Stimulated activated memory B cell treated with anti-CD40 and anti-IgM and Interleukin-4, amounts not matched to agents 10 μg/mL and 1 μg/mL and 100 μg/mL, for 72 hours (primary cell): Measurements from ENCODE around the gene STX8.
"Not testable (repeated sequence)": the region's sequence is repeated elsewhere in the genome, so short reads cannot be mapped to it uniquely, and the experiment has no call there.

ENCODE experiments used
- ATAC-seq: fragments of 150-1000 bp; cut with Tn5 transposase; 2 replicates; pipeline ENCODE4 v1.10.0; 2021
- H3K27ac Mint-ChIP-seq: one replicate; pipeline ENCODE4 v1.8.0; 2022; ENCODE audit warnings: mild to moderate bottlenecking, mixed read lengths
- H3K27me3 Mint-ChIP-seq: one replicate; pipeline ENCODE4 v1.8.0; 2022; ENCODE audit warnings: mixed read lengths
- H3K36me3 Mint-ChIP-seq: one replicate; pipeline ENCODE4 v1.8.0; 2022; ENCODE audit warnings: mixed read lengths
- H3K4me1 Mint-ChIP-seq: one replicate; pipeline ENCODE4 v1.8.0; 2022; ENCODE audit warnings: mixed read lengths
- H3K4me3 Mint-ChIP-seq: one replicate; pipeline ENCODE4 v1.8.0; 2022; ENCODE audit warnings: mild to moderate bottlenecking, moderate library complexity, mixed read lengths
- H3K9me3 Mint-ChIP-seq: one replicate; pipeline ENCODE4 v1.8.0; 2022; ENCODE audit warnings: mixed read lengths

Gene STX8

DNA sequence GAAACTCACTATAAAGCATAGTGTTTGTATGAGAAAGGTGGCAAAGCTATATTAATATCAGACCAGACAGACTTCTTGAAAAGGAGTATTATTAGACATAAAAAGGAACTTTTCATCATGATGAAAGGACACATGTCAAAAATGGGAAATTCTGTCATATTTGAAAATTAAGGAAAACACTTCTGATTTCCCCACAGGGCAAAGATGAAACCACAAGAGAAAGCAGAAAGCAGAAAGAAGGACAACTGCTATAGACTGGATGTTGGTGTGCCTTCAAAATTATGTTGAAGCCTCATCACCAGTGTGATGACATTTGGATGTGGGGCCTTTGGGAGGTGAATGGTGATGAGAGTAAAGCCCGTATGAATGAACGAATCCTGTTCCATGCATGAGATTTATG is 193.0 kb downstream of the STX8 start:
- ATAC-seq, result no peak
- Mint-ChIP-seq H3K27ac (no peak overlapping the region), H3K36me3 (peaks cover 29% of the 10 kb centered on the region), H3K4me3 (no peak overlapping the region), H3K9me3 (no peaks in the 10 kb centered on the region), H3K27me3 (no peaks in the 10 kb centered on the region), H3K4me1 (peaks cover 8% of the 10 kb centered on the region)

DNA sequence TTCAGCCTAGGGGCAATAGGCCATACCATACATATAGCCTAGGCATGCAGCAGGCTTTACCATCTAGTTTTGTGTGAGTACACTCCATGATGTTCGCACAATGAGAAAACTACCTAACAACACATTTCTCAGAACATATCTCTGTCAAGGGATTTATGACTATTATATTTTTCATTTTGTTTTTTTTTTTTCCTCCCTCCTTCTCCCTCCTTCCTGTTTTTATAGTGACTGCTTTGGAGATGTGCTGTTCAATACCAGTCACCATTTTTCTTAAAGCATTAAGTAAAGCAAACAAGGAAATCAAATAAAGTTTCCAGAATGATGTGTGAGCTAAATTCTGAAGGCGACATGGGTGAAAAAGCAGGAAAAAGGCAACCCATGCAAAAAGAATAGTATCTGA is 194.6 kb downstream of the STX8 start:
- no peaks in the 10 kb centered on the region for H3K27me3 Mint-ChIP-seq
- H3K4me3 Mint-ChIP-seq, result no peak overlapping the region
- H3K4me1 Mint-ChIP-seq, result peaks cover 8% of the 10 kb centered on the region
- H3K9me3 Mint-ChIP-seq, result no peaks in the 10 kb centered on the region
- ATAC-seq, result no peak
- no peak overlapping the region for H3K27ac Mint-ChIP-seq
- peaks cover 44% of the 10 kb centered on the region for H3K36me3 Mint-ChIP-seq

DNA sequence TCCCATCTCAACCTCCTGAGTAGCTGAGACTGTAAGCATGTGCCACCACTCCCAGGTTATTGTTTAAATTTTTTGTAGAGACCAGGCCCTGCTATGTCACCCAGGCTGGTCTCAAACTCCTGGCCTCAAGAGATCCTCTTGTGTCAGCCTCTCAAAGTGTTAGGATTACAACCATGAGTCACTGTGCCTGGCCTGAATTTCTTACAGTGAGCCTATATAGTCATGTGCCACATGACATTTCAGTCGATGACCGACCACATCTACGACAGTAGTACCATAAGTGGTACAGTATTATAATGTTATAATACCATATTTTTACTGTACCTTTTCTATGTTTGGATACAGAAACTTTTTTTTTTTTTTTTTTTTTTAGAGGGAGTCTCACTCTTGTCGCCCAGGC is 195.3 kb downstream of the STX8 start:
- H3K9me3 Mint-ChIP-seq, result no peaks in the 10 kb centered on the region
- peaks cover 8% of the 10 kb centered on the region for H3K4me1 Mint-ChIP-seq
- ATAC-seq, result no peak
- H3K4me3 Mint-ChIP-seq, result no peak overlapping the region
- H3K27ac Mint-ChIP-seq, result no peak overlapping the region
- no peaks in the 10 kb centered on the region for H3K27me3 Mint-ChIP-seq
- peaks cover 49% of the 10 kb centered on the region for H3K36me3 Mint-ChIP-seq

DNA sequence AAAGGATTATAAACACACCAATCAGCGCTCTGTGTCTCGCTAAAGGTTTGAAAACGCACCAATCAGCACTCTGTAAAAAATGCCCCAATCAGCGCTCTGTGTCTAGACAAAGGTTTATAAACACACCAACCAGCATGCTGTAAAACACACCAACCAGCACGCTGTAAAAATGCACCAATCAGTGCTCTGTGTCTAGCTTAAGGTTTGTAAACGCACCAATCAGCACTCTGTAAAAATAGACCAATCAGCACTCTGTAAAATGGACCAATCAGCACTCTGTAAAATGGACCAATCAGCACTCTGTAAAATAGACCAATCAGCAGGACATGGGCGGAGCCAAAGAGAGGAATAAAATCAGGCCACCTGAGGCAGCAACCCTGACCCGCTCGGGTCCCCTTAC is 199.4 kb downstream of the STX8 start:
- H3K27me3 Mint-ChIP-seq, ATAC-seq, H3K9me3 Mint-ChIP-seq, H3K27ac Mint-ChIP-seq, H3K4me1 Mint-ChIP-seq, H3K4me3 Mint-ChIP-seq: not testable (repeated sequence)
- peaks cover 36% of the 10 kb centered on the region for H3K36me3 Mint-ChIP-seq

DNA sequence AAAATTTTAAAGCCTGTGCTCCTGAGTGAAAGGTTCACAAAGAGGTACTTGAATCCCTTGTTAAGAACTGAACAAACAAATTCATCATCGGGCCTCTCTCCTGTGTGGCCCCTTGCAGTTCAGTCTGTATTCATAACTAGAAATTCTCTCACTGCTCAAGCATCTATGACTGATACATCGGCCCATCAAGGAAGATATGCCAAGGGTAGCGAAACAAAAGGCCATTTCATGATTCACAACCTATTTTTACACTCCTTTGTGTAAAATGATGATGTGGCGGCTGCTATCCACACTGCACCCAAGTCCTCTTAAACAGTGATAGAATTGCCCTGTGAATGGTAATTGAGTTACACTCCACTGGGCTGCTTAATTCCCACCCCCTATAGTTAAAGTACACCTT is 204.6 kb downstream of the STX8 start:
- peaks cover 23% of the 10 kb centered on the region for H3K4me1 Mint-ChIP-seq
- H3K4me3 Mint-ChIP-seq, result no peak overlapping the region
- H3K27ac Mint-ChIP-seq, result no peak overlapping the region
- peak; percentile 54 for ATAC-seq
- H3K27me3 Mint-ChIP-seq, result no peaks in the 10 kb centered on the region
- no peaks in the 10 kb centered on the region for H3K9me3 Mint-ChIP-seq
- H3K36me3 Mint-ChIP-seq, result peaks cover 22% of the 10 kb centered on the region

DNA sequence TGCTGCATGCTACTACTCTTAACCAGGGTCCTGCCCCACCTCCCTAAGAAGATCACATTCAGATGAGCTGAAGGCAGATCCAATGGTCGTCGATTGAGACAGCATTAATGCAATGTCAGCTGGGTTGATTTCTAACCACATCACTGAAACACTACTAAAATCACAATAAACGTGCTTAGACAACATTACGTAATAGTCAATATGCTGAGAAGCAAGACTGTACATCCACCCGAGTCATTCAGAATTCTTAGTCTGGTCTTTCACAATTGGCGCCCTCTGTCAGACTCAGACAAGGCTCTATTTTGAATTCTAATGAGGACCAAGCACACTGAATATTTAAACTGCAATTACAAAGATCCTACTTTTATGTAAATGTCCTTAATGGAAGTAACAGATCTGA is 205.2 kb downstream of the STX8 start:
- peaks cover 26% of the 10 kb centered on the region for H3K4me1 Mint-ChIP-seq
- no peaks in the 10 kb centered on the region for H3K27me3 Mint-ChIP-seq
- H3K27ac Mint-ChIP-seq, result no peak overlapping the region
- ATAC-seq, result no peak
- H3K9me3 Mint-ChIP-seq, result no peaks in the 10 kb centered on the region
- no peak overlapping the region for H3K4me3 Mint-ChIP-seq
- peaks cover 20% of the 10 kb centered on the region for H3K36me3 Mint-ChIP-seq

DNA sequence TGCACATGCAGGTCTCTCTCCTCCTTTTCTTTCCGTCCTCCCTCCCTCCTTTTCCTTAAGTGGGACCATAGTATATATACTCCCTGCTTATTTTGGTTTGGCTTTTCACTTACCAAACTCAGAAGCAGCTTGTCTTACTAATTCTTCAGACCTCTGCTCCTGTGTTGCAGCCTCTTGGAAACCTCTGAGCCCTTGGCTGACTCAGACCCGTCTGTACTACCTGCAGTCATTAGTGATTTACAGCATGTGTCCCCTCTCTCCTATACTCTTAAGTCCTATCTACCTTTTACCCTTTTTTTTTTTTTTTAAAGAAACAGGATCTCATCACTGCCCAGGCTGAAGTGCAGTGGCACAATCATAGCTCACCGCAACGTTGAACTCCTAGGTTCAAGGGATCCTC is 207.0 kb downstream of the STX8 start:
- no peak overlapping the region for H3K4me3 Mint-ChIP-seq
- peaks cover 36% of the 10 kb centered on the region for H3K4me1 Mint-ChIP-seq
- no peak overlapping the region for H3K27ac Mint-ChIP-seq
- no peak for ATAC-seq
- H3K9me3 Mint-ChIP-seq, result no peaks in the 10 kb centered on the region
- peaks cover 25% of the 10 kb centered on the region for H3K36me3 Mint-ChIP-seq
- no peaks in the 10 kb centered on the region for H3K27me3 Mint-ChIP-seq

DNA sequence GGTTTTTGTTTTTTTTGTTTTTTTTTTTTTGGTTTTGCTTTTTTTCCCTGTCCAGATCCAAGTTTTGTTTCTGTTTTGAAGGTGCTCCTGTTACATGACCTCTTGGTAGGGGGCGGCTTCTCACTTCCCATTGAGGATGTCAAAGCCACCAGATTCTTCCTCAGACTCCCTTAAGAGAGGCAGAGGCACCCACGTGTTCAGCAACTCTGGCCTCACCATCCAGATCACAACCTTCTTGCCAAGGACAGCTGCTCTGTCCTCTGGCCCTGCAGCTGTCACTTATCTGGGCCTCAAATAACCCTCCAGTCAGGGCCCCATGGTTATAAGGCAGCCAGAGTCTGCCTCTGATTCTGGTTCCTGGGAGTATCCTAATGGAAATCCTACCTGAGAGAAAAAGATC is 208.5 kb downstream of the STX8 start:
- ATAC-seq, result no peak
- Mint-ChIP-seq H3K27me3 (no peaks in the 10 kb centered on the region), H3K4me3 (no peak overlapping the region), H3K27ac (no peak overlapping the region), H3K9me3 (no peaks in the 10 kb centered on the region), H3K4me1 (peaks cover 36% of the 10 kb centered on the region), H3K36me3 (peaks cover 25% of the 10 kb centered on the region)

DNA sequence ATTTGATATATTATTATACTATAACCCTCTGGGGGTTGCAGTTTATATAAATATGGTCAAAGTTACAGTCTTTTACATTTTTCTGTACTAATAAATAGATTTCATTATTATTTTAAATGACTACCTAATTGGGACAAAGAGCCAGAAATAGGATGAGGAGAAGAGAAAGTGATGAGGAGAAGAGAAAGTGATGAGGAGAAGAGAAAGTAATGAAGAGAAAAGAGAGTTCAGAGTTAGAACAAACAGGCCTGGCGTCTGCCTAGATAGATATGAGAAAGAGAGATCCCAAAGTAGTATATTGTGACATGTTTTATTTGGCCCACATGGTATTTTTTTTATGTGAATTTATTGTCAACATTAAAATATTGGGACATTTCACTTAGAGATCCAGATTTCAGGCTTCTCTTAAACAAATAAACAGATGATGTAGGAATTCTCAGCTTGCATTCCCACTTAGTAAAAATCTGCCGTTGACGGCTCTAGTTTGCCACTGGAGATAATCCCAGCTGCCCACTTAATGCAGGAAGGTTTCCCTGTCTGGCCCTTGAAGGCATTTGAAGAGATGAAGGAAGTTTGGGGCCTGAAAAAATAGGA is 210.7 kb downstream of the STX8 start:
- Mint-ChIP-seq H3K9me3 (no peaks in the 10 kb centered on the region), H3K36me3 (peaks cover 20% of the 10 kb centered on the region), H3K27me3 (no peaks in the 10 kb centered on the region), H3K27ac (no peak overlapping the region), H3K4me1 (peaks cover 21% of the 10 kb centered on the region), H3K4me3 (no peak overlapping the region)
- no peak for ATAC-seq

DNA sequence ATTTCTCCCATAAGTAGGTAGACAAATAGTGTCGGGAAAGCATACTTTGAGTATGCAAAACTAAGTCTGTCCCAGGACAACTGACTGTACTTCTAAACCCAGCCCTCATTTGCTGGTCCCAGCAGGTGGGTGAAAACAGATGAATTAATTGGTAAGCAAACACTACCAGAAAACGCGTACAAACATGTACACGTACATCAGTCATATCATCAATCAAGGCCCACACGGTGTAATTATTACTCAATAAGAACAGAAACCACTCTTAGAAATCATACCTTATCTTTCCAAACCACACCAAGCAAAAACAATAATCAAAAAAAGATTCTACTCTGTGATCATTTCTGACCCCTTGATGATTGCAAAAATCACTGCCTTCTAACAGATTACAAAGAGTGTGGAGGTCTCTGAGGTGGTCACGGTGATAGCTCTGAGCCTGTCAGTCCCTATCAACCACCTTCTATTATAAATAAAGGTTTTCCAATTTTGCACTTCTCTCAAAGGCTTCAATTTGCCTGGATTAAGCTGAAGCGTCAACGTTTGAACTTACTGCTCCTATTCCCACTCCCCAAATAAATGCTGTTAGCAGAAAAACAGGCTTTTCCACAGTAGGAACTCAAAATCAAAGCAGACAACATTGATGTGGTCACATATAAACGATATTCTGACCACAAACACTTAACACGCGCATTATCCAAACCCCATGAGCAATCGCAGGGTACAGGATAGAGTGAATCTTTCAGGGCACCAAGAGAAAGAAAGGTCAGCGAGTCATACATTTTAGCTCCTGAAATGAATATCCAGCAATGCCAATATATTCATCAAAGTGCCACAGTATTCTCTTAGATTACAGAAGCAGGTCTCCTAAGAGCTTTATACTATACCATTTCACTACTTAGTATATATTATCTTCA is 211.9 kb downstream of the STX8 start:
- Mint-ChIP-seq H3K4me3 (no peak overlapping the region), H3K27me3 (no peaks in the 10 kb centered on the region), H3K27ac (no peak overlapping the region), H3K9me3 (no peaks in the 10 kb centered on the region), H3K4me1 (peaks cover 16% of the 10 kb centered on the region), H3K36me3 (peaks cover 14% of the 10 kb centered on the region)
- no peak for ATAC-seq

DNA sequence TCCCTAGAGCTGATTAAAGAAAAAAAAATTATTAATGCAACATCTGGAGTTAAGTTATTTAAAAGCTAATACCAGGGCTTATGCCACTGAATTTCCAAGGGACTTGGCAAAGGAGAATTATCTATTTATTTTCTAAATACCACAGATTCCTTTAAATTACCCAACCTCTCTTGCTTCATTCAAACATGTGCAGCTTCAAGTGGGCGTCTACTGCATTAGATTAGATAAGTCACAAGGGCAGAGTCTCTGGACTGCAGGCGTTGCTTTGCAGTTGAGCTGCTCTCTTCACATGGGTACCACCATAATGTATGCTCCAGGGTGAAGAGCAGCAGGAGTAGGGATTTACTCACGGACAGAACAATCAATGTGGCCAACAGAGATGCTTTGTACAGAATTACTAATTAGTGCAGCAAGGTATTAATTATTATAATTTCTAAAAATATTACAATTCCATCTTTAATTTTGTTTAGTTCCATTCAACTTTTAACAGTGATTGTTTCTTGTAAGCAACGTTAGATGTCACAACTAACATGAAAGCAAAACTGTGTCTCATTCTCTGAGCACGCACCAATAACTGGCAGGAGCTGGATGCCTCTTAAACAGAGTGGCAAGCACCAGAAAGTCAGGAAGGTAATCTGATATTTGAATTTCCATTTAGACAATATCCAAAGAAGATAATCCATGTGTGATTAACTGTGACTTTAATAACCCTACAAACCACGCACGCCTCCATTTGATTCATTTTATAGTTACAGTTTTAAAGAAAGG is 214.2 kb downstream of the STX8 start:
- Mint-ChIP-seq H3K4me3 (no peak overlapping the region), H3K27me3 (no peaks in the 10 kb centered on the region), H3K9me3 (no peaks in the 10 kb centered on the region), H3K4me1 (peaks cover 24% of the 10 kb centered on the region), H3K36me3 (peaks cover 14% of the 10 kb centered on the region), H3K27ac (no peak overlapping the region)
- no peak for ATAC-seq

DNA sequence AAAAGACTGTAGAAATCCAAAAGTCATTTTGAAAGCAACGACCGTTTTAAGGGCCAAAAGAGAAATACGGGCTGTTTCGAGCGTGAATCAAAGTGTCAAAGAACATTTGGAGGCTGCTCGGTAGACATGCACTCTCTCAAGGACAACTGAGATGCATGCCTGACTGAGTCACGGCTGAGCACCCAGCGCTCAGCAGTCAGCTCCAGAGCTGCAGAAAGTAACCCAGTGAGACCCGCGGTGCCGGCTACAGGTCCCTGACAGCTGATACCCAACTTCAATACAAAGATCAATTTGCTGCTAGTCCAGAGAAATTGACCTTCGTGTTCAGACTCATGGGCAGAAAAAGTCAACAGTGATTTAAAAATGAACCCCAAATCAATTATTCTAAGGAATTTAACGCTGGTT is 214.9 kb downstream of the STX8 start:
- Mint-ChIP-seq H3K9me3 (no peaks in the 10 kb centered on the region), H3K36me3 (peaks cover 14% of the 10 kb centered on the region), H3K27me3 (no peaks in the 10 kb centered on the region), H3K4me1 (peaks cover 29% of the 10 kb centered on the region), H3K4me3 (no peak overlapping the region), H3K27ac (no peak overlapping the region)
- no peak for ATAC-seq

DNA sequence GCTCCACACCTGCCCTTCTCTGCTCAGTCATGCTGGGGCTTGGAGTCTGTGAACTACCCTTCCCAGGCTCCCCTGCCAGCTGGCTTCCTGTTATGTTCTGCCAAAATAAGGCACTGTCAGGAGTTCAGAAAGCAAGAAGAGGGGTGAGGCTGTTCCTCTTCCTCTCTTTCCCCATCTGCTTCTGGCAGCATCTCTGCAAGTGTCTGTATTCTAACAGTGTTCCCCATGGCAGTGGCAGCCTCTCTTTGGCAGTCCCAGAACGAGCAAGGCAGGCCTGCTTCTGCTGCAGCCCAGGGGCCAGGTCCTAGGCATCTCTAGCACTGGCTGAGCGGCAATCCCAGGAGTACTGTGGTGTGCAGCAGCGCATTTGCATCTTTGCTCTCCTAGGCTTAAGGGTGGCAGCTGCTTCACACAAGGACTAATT is 219.1 kb downstream of the STX8 start:
- Mint-ChIP-seq H3K4me3 (no peak overlapping the region), H3K27me3 (no peaks in the 10 kb centered on the region), H3K9me3 (peaks cover 4% of the 10 kb centered on the region), H3K27ac (no peak overlapping the region), H3K4me1 (peaks cover 19% of the 10 kb centered on the region), H3K36me3 (peaks cover 18% of the 10 kb centered on the region)
- peak; percentile 70 for ATAC-seq

DNA sequence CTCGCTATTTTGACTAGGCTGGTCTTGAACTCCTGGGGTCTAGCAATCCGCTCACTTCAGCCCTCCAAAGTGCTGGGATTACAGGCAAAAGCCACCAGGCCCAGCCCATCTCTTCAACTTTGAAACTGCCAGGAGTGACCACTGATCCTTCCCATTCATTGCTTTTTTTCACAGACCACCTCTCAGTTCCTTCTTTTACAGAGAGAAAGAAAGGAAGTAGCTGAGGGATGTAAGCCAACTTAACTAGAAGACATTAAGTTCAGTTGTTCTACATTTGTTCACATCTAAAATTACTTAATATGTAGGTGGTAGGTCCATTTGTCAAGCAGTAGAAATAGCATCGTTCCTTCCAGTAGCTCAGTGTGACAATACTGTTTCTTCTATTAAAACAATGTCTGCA is 219.8 kb downstream of the STX8 start:
- Mint-ChIP-seq H3K36me3 (peaks cover 18% of the 10 kb centered on the region), H3K9me3 (peaks cover 4% of the 10 kb centered on the region), H3K27me3 (no peaks in the 10 kb centered on the region), H3K4me1 (peaks cover 19% of the 10 kb centered on the region), H3K4me3 (no peak overlapping the region), H3K27ac (no peak overlapping the region)
- no peak for ATAC-seq

DNA sequence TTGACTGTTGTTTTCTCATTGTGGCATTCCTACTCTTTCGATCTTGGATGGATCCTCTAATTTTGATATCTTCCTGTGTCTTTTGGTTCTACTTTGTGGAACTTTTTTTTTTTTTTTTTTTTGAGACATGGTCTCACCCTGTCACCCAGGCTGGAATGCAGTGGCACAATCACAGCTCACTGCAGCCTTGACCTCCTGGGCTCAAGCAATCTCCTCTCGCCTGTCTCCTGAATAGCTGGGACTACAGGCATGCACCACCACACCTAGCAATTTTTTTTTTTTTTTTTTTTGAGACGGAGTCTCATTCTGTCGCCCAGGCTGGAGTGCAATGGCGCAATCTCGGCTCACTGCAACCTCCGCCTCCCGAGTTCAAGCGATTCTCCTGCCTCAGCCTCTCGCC is 220.4 kb downstream of the STX8 start:
- H3K27ac Mint-ChIP-seq, result not testable (repeated sequence)
- H3K4me1 Mint-ChIP-seq, result peaks cover 19% of the 10 kb centered on the region

More for the DNA sequence above, 220.4 kb downstream of the STX8 start:
- not testable (repeated sequence) for H3K4me3 Mint-ChIP-seq, H3K27me3 Mint-ChIP-seq, ATAC-seq, H3K9me3 Mint-ChIP-seq
- peaks cover 18% of the 10 kb centered on the region for H3K36me3 Mint-ChIP-seq
